Ovary (tissue), 3 donors: Measurements from ENCODE around the gene ADAM10.

Source experiments
- CTCF ChIP-seq, 3 donors: fragments of 450-650 bp in 2 of 3; fragments of 200-600 bp in 1 of 3; IDR thresholded peaks; one replicate each; pipeline versions ENCODE4 v1.5.1 to v1.8.0; 2016 to 2022; ENCODE audit warnings: antibody characterized with exemption in 3 of 3, mild to moderate bottlenecking in 1 of 3
- EP300 ChIP-seq: sonication (generic); formaldehyde crosslinking; IDR thresholded peaks from one replicate; pipeline ENCODE4 v1.6.1; 2017; ENCODE audit warnings: antibody characterized with exemption
- POLR2A ChIP-seq: fragments of 450-650 bp; IDR thresholded peaks from one replicate; pipeline ENCODE4 v1.6.1; 2017; ENCODE audit warnings: antibody characterized with exemption, mild to moderate bottlenecking, moderate library complexity
- donor health status: DM: no; HTN: no; CAD: no.

GRCh38 chr15:58736018-58736643, 13.4 kb downstream of the ADAM10 start:
- TF ChIP-seq POLR2A (no peak), EP300 (no peak), CTCF (IDR thresholded peaks at IDR 0.05) (no peak)
